Breast epithelium (tissue), 3 donors: ENCODE data around the gene DHRS1.

Experiments
- POLR2A ChIP-seq: fragments of 450-650 bp; IDR thresholded peaks from one replicate; pipeline ENCODE4 v1.6.1; 2016; ENCODE audit warnings: antibody characterized with exemption, mild to moderate bottlenecking, moderate library complexity
- TF ChIP-seq, protein P1 (sequence below), 3 donors: fragments of 450-650 bp; IDR thresholded peaks; one replicate each; pipeline ENCODE4 v1.5.1; 2016 to 2017; ENCODE audit warnings: antibody characterized with exemption in 3 of 3, mild to moderate bottlenecking in 3 of 3, moderate library complexity in 3 of 3

DNA sequence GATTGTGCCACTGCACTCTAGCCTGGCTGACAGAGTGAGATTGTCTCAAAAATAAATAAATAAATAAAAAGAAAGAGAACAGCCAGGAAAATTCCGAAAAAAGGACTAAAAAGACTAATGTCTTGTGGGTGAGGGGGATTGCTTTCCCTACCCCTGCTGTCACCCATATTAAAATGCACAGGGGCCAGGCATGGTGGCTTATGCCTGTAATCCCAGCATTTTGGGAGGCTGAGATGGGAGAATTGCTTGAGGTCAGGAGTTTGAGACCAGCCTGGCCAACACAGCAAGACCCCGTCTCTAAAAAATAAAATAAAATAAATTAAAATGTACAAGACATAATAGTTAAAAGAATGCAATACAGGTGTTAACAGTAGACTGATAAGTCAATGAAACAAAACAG, 6.1 kb downstream of the DHRS1 start:
- TF ChIP-seq, protein P1, sequence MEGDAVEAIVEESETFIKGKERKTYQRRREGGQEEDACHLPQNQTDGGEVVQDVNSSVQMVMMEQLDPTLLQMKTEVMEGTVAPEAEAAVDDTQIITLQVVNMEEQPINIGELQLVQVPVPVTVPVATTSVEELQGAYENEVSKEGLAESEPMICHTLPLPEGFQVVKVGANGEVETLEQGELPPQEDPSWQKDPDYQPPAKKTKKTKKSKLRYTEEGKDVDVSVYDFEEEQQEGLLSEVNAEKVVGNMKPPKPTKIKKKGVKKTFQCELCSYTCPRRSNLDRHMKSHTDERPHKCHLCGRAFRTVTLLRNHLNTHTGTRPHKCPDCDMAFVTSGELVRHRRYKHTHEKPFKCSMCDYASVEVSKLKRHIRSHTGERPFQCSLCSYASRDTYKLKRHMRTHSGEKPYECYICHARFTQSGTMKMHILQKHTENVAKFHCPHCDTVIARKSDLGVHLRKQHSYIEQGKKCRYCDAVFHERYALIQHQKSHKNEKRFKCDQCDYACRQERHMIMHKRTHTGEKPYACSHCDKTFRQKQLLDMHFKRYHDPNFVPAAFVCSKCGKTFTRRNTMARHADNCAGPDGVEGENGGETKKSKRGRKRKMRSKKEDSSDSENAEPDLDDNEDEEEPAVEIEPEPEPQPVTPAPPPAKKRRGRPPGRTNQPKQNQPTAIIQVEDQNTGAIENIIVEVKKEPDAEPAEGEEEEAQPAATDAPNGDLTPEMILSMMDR (IDR thresholded peaks at IDR 0.05), result no peak
- no peak for TF ChIP-seq POLR2A
